ENCODE measurements around the gene TRAPPC8.
"Not testable (repeated sequence)": the region's sequence is repeated elsewhere in the genome, so short reads cannot be mapped to it uniquely, and the experiment has no call there.

The TRAPPC8 gene

GRCh38 chr18:31901063-31901462 is 41.9 kb downstream of the TRAPPC8 start:
- H3K4me3 ChIP-seq (ENCODE audit: low read depth, low read length) = no peak overlapping the region
- TF ChIP-seq, protein P1, sequence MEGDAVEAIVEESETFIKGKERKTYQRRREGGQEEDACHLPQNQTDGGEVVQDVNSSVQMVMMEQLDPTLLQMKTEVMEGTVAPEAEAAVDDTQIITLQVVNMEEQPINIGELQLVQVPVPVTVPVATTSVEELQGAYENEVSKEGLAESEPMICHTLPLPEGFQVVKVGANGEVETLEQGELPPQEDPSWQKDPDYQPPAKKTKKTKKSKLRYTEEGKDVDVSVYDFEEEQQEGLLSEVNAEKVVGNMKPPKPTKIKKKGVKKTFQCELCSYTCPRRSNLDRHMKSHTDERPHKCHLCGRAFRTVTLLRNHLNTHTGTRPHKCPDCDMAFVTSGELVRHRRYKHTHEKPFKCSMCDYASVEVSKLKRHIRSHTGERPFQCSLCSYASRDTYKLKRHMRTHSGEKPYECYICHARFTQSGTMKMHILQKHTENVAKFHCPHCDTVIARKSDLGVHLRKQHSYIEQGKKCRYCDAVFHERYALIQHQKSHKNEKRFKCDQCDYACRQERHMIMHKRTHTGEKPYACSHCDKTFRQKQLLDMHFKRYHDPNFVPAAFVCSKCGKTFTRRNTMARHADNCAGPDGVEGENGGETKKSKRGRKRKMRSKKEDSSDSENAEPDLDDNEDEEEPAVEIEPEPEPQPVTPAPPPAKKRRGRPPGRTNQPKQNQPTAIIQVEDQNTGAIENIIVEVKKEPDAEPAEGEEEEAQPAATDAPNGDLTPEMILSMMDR (IDR thresholded peaks at IDR 0.05; ENCODE audit: low read depth, low read length) = no peak

DNA sequence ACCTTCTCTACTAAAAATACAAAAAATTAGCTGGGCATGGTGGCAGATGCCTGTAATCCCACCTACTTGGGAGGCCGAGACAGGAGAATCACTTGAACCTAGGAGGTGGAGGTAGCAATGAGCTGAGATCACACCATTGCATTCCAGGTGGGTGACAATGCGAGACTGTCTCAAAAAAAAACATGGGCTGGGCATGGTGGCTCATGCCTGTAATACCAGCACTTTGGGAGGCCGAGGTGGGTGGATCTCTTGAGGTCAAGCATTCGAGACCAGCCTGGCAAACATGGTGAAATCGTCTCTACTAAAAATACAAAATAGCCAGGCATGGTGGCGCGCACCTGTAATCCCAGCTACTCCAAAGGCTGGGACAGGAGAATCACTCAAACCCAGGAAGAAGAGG is 43.2 kb downstream of the TRAPPC8 start:
- not testable (repeated sequence) for H3K4me3 ChIP-seq (ENCODE audit: low read depth, low read length)

GRCh38 chr18:31892936-31893335 is 50.0 kb downstream of the TRAPPC8 start:
- H3K4me3 ChIP-seq (ENCODE audit: low read depth, low read length) = no peak overlapping the region
- TF ChIP-seq, protein P1 (IDR thresholded peaks at IDR 0.05; ENCODE audit: low read depth, low read length) = no peak

GRCh38 chr18:31891566-31891965 is 51.4 kb downstream of the TRAPPC8 start:
- TF ChIP-seq, protein P1 (IDR thresholded peaks at IDR 0.05; ENCODE audit: low read depth, low read length) = no peak
- H3K4me3 ChIP-seq (ENCODE audit: low read depth, low read length) = no peak overlapping the region

- TF ChIP-seq, protein P1 (IDR thresholded peaks at IDR 0.05; ENCODE audit: low read depth, low read length) = no peak
Measured at GRCh38 chr18:31884020-31884419, 58.9 kb downstream of the TRAPPC8 start.

DNA sequence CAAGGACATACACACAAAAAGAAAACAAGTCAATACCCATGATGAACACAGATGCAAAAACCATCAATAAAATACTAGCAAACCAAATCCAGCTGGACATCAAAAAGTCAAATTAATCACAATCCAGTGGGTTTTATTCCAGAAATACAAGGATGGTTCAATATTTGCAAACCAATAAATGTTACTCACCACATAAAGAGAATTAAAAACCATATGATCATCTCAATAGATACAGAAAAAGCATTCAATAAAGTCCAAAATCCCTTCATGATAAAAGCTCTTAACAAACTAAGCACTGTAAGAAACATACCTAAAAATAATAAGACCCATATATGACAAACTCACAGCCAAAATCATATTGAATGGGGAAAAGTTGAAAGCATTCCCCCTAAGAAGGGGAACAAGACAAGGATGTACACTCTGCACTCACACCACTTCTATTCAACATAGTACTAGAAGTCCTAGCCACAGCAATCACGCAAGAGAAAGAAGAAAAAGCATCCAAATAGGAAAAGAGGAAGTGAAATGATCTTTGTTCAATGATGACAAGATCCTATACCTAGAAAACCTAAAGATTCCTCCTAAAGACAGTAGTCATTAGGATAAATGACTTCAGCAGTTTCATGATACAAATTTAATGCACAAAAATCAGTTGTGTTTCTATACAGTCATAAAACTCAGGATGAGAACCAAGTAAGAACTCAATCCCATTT is 62.6 kb downstream of the TRAPPC8 start:
- TF ChIP-seq, protein P1 (IDR thresholded peaks at IDR 0.05; ENCODE audit: low read depth, low read length) = no peak
- H3K4me3 ChIP-seq (ENCODE audit: low read depth, low read length) = no peak overlapping the region

More at GRCh38 chr18:31884020-31884419, 58.9 kb downstream of the TRAPPC8 start:
- no peak overlapping the region for H3K4me3 ChIP-seq (ENCODE audit: low read depth, low read length)

GRCh38 chr18:31878358-31878757 is 64.6 kb downstream of the TRAPPC8 start:
- TF ChIP-seq, protein P1 (IDR thresholded peaks at IDR 0.05; ENCODE audit: low read depth, low read length) = no peak

GRCh38 chr18:31877900-31878299 is 65.0 kb downstream of the TRAPPC8 start:
- TF ChIP-seq, protein P1 (IDR thresholded peaks at IDR 0.05; ENCODE audit: low read depth, low read length) = no peak
- H3K4me3 ChIP-seq (ENCODE audit: low read depth, low read length) = no peak overlapping the region

More at GRCh38 chr18:31878358-31878757, 64.6 kb downstream of the TRAPPC8 start:
- no peak overlapping the region for H3K4me3 ChIP-seq (ENCODE audit: low read depth, low read length)

All from WI38 (cell line).